Ovary (tissue), 3 donors: ENCODE measurements around the gene TTLL11.

Experiments
- EP300 ChIP-seq: sonication (generic); formaldehyde crosslinking; IDR thresholded peaks from one replicate; pipeline ENCODE4 v1.6.1; 2017; ENCODE audit warnings: antibody characterized with exemption
- POLR2A ChIP-seq: fragments of 450-650 bp; IDR thresholded peaks from one replicate; pipeline ENCODE4 v1.6.1; 2017; ENCODE audit warnings: antibody characterized with exemption, mild to moderate bottlenecking, moderate library complexity
- TF ChIP-seq, protein P1 (sequence below), 3 donors: fragments of 450-650 bp in 2 of 3; fragments of 200-600 bp in 1 of 3; IDR thresholded peaks; one replicate each; pipeline versions ENCODE4 v1.5.1 to v1.8.0; 2016 to 2022; ENCODE audit warnings: antibody characterized with exemption in 3 of 3, mild to moderate bottlenecking in 1 of 3
- donor health status: DM: no; HTN: no; CAD: no.

DNA sequence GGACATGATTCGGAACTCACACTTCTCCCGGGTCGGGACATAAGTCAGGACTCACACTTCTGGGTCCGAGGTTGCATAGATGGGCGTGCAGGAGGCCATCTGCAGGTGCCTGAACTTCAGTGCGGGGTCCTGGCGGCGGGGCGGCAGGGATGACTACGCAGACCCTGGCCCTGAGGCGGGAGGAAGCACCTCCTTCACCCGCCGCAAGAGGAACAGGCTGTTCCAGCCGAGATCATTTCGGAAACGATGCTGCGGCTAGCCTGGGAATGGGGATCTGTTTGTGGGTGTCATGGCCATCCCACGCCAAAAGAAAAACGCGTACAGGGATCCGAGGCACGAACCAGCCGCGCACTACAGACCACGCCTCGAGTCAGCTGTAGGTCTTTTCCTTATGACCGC lies 196.6 kb downstream of the TTLL11 start:
- TF ChIP-seq, protein P1, sequence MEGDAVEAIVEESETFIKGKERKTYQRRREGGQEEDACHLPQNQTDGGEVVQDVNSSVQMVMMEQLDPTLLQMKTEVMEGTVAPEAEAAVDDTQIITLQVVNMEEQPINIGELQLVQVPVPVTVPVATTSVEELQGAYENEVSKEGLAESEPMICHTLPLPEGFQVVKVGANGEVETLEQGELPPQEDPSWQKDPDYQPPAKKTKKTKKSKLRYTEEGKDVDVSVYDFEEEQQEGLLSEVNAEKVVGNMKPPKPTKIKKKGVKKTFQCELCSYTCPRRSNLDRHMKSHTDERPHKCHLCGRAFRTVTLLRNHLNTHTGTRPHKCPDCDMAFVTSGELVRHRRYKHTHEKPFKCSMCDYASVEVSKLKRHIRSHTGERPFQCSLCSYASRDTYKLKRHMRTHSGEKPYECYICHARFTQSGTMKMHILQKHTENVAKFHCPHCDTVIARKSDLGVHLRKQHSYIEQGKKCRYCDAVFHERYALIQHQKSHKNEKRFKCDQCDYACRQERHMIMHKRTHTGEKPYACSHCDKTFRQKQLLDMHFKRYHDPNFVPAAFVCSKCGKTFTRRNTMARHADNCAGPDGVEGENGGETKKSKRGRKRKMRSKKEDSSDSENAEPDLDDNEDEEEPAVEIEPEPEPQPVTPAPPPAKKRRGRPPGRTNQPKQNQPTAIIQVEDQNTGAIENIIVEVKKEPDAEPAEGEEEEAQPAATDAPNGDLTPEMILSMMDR (IDR thresholded peaks at IDR 0.05), result no peak
- no peak for TF ChIP-seq EP300
- TF ChIP-seq POLR2A, result no peak
